ENCODE measurements around the gene THRA.

THRA gene, protein sequence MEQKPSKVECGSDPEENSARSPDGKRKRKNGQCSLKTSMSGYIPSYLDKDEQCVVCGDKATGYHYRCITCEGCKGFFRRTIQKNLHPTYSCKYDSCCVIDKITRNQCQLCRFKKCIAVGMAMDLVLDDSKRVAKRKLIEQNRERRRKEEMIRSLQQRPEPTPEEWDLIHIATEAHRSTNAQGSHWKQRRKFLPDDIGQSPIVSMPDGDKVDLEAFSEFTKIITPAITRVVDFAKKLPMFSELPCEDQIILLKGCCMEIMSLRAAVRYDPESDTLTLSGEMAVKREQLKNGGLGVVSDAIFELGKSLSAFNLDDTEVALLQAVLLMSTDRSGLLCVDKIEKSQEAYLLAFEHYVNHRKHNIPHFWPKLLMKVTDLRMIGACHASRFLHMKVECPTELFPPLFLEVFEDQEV

DNA sequence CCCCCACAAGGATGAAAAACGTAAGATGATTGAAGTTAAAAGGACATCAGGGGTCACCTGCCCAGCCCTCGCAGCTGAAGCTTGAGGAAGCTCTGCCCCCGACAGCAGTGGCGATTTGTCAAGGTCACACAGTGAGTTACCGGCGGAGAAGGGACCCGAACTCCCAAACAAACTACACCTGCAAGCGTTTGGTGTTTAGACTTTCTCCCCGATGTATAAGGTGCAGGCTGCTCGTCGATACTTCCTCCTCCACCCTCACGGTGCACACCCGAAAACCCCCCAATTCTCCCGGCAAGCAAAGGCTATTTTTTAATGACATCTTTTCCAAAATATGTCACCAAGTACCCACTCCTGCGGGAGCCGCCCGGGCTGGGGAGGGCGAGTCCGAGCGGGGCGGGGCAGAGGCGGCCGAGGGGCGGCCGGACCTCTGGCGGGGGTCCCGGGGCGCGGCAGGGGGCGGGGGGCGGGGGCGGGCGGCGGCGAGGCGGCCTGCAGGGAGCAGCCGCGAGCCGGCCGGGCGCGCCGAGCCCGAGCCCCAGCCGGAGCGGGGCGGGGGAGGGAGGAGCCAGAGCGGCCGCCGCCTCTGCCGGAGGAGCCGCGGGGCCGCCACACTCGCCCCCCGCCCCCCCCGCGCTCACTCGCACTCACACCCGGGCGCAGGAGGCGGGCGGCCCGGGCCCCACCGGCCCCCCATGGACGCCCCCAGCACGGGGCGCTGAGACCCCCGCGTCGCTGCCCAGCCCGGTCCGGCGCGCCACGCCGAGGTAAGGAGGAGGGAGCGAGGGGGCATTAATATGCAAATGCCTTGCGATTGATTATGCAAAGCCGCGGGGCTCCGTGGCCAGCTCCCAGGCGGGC is at the start of gene THRA:
Gene THRA (plus strand): TSS at position 637 of the 858 bp plus-strand sequence. CDS start 11,524 bp downstream, outside the sequence.
- peak in 47 of 56 donors; percentile 26 to 85 (median 59) for DNase-seq

DNA sequence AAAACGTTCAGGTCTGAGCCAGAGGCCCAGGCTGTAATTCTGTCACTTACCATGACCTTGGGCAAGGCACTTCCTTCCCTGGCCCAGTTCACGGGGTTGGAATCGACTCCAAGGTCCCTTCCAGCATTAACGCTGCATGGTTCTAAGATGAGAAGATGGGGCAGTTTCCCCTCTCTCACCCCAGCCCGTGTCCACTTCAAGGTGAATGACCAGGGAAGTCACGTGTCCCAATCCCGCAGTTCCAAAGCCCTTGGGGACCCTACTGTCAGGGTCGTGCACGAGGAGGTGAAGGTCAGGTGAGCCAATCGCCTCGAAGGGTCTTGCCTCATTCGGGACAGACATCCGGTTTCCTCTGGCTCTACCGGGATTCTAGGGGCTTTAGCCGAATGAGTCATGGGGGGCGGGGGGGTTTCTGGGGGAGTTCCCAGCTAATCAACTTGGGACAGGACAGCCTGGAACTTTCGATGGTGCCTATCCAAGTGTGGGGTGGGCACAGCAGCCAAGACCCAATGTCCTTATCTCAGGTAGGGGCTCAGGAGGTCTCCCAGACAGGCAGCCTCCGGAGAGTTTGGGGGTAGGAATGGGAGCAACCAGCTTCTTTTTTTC is 48.3 kb upstream of the THRA start:
- DNase-seq: no peak

DNA sequence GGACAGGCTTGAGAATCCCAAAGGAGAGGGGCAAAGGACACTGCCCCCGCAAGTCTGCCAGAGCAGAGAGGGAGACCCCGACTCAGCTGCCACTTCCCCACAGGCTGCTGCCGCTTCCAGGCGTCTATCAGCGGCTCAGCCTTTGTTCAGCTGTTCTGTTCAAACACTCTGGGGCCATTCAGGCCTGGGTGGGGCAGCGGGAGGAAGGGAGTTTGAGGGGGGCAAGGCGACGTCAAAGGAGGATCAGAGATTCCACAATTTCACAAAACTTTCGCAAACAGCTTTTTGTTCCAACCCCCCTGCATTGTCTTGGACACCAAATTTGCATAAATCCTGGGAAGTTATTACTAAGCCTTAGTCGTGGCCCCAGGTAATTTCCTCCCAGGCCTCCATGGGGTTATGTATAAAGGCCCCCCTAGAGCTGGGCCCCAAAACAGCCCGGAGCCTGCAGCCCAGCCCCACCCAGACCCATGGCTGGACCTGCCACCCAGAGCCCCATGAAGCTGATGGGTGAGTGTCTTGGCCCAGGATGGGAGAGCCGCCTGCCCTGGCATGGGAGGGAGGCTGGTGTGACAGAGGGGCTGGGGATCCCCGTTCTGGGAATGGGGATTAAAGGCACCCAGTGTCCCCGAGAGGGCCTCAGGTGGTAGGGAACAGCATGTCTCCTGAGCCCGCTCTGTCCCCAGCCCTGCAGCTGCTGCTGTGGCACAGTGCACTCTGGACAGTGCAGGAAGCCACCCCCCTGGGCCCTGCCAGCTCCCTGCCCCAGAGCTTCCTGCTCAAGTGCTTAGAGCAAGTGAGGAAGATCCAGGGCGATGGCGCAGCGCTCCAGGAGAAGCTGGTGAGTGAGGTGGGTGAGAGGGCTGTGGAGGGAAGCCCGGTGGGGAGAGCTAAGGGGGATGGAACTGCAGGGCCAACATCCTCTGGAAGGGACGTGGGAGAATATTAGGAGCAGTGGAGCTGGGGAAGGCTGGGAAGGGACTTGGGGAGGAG is 47.5 kb upstream of the THRA start, which contains the start of gene CSF3:
Gene CSF3 (plus strand): TSS at position 436 of the 993 bp plus-strand sequence. CDS start 35 bp downstream, at position 471.
- DNase-seq: no peak

DNA sequence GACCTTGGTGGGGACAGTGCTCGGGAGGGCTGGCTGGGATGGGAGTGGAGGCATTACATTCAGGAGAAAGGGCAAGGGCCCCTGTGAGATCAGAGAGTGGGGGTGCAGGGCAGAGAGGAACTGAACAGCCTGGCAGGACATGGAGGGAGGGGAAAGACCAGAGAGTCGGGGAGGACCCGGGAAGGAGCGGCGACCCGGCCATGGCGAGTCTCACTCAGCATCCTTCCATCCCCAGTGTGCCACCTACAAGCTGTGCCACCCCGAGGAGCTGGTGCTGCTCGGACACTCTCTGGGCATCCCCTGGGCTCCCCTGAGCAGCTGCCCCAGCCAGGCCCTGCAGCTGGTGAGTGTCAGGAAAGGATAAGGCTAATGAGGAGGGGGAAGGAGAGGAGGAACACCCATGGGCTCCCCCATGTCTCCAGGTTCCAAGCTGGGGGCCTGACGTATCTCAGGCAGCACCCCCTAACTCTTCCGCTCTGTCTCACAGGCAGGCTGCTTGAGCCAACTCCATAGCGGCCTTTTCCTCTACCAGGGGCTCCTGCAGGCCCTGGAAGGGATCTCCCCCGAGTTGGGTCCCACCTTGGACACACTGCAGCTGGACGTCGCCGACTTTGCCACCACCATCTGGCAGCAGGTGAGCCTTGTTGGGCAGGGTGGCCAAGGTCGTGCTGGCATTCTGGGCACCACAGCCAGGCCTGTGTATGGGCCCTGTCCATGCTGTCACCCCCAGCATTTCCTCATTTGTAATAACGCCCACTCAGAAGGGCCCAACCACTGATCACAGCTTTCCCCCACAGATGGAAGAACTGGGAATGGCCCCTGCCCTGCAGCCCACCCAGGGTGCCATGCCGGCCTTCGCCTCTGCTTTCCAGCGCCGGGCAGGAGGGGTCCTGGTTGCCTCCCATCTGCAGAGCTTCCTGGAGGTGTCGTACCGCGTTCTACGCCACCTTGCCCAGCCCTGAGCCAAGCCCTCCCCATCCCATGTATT is 46.5 kb upstream of the THRA start:
- no peak for DNase-seq

DNA sequence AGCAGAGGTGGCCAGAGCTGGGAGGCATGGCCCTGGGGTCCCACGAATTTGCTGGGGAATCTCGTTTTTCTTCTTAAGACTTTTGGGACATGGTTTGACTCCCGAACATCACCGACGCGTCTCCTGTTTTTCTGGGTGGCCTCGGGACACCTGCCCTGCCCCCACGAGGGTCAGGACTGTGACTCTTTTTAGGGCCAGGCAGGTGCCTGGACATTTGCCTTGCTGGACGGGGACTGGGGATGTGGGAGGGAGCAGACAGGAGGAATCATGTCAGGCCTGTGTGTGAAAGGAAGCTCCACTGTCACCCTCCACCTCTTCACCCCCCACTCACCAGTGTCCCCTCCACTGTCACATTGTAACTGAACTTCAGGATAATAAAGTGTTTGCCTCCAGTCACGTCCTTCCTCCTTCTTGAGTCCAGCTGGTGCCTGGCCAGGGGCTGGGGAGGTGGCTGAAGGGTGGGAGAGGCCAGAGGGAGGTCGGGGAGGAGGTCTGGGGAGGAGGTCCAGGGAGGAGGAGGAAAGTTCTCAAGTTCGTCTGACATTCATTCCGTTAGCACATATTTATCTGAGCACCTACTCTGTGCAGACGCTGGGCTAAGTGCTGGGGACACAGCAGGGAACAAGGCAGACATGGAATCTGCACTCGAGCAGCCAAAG is 45.2 kb upstream of the THRA start:
- no peak for DNase-seq

DNA sequence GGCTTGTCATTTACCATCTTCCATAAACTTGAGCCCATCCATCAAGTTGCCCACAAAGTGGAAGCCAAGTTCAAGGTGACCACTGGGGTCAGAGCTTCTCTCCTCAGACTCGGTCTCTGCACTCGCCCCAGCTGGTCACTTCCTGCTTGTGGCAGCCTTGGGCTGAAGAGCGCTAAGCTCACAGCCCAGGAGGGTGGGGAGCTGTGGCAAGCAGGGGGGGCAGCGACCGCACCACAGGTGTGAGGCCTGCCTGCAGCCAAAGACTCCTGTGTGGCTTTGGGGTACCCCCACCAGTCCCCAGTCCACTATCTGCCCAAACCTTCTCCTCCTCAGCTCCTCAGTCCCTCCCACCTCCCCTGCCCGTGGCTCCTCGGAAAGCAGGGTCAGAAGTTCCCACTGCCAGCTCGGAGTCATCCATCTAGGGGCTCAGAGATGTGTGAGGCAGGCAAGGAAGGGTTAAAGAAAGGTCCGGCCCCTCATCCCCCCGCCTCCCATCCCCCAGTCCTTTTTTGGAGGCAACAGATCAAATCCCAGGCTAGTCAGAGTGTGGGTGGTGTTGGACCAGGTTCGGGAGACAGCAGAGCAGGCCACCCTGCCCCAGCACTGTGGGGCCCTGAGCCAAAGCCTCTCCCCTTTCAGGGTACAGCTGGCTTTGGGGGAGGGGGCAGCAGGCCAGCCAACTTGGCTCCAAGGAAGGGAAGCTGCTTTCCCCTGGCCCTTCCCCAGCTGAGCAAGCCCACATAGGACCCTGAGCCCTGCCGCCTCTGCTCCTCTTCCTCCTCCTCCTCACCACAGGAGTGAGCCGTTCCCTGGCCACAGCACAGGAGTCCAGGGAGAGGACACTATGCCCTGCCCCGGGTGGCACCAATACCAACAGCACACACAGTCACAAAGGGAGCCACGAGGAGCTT is 44.3 kb upstream of the THRA start:
- peak in 1 of 56 donors; percentile 16 for DNase-seq

DNA sequence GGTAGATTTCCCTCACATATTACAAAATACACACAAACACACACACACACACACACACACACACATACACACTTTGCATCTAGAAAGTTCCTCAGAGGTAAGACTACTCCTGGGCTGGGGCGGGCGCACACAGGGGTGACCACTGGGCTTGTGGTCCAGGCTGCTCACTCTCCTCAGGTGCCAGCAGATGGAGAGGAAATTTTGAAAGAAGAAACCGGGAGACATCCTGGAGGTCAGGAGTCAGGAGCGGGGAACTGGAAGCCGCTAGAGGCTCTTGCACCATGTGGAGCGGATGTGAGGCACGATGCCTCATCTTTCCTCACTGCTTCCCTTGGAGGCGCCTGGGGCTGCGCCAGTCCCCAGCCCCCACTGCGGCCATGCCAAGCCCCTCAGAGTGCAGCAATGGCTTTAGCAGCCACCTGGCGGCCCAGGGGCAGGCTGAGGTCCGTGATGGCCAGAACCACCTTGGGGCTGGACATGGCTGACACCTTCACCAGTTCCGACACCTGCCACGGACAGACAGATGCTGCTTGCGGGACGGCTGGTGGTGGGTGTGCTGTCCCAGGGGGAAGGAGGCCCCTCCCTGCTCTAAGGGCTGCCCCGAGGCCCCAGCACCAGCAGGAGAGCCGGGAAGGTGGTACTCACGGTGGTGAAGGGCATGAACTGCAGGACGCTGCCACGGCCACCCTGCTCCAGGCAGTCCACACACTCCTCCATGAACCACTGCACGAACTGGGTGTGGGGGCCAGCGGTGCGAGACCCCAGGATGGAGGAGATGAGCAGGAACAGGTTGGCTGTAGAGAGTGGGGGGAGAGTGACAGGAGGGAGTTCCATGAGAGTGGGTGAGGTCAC is 43.4 kb upstream of the THRA start:
- no peak for DNase-seq

DNA sequence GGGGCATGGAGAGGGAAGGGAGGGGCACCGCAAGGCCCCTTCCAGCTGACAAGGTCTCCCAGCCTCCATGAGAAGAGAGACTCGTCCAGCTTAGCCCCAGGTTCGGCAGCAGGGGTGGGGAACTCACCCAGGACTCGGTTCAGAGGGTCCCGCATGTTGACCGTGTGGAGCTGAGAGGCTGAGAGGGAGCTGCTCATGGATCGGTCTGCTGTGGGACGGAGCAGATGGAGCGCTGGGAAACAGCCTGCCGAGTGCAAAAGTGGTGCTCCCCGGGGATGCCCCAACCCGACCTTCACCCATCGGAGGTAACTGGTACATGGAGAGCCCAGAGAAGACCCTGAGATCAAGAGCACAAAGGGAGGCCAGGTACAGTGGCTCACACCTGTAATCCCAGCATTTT is 42.6 kb upstream of the THRA start:
- no peak for DNase-seq

DNA sequence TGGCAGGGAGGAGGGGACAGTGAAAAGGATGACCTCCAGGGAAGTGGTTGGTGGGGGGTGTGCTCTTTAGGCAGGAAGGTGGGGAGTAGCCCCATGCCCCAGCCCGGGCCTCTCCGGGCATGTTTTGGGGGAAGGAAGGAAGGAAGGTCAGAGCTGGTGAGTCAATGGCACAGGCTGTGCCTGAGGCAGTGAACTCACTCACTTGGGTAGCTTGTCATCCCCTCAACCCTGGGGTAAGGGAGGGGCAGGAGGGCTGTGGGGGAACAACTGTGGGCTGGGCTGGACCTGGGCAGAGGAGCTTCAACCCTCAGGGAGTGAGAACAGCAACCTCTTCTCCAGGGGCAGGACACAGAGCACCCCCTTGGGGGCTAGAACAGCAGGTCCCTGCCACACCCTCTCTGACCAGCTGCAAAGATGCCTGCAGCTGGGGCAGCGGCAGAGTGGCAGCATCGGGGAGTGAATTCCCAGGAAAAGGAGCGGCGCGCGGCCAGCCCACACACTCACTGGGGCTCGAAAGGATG is 41.3 kb upstream of the THRA start:
- no peak for DNase-seq

DNA sequence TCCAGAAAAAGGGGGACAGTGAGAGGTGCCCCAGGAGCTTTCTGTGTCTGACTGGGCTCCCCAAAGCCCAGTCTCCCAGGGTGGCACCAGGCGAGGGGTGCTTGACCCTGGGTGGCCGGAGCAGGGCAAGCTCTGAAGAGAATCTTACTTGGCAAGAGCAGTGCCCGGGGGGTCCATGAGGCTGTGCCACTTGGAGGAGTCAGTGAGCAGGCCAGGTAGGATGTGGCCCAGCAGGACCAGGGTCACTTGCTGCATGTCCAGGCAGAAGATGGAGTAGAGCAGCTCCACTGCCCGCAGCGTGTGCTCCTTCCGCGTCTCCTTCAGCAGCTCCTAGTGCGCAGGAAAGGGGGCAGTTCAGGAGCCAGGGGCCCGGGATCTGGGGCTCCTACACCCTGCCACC is 40.3 kb upstream of the THRA start:
- no peak for DNase-seq

DNA sequence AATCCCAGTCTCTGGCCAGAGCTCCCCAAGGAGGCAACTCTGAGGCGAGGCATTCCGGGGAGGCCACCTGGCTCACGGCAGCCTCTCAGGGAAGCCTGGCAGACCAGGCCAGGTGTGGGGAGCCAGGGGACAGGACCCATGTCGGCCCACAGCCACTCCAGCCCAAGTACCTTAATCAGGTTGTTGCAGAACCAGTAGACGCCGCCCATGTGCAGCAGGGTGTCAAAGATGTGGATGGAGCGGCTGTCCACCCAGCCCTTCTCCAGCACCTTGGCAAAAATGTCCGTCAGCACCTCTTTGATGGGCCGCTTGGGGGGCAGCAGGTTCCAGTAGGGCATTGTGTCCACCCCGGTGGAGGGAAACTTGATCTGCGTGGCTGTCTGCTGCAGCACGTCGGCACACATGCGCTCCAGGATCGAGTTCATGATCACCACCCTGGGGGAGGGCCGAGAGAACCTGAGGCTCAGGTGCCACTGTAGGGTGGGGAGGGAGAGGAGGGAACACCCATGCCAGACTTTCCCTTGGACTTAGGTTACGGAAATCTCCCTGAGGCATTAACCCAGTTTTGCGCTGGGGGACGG is 39.7 kb upstream of the THRA start:
- DNase-seq: no peak

DNA sequence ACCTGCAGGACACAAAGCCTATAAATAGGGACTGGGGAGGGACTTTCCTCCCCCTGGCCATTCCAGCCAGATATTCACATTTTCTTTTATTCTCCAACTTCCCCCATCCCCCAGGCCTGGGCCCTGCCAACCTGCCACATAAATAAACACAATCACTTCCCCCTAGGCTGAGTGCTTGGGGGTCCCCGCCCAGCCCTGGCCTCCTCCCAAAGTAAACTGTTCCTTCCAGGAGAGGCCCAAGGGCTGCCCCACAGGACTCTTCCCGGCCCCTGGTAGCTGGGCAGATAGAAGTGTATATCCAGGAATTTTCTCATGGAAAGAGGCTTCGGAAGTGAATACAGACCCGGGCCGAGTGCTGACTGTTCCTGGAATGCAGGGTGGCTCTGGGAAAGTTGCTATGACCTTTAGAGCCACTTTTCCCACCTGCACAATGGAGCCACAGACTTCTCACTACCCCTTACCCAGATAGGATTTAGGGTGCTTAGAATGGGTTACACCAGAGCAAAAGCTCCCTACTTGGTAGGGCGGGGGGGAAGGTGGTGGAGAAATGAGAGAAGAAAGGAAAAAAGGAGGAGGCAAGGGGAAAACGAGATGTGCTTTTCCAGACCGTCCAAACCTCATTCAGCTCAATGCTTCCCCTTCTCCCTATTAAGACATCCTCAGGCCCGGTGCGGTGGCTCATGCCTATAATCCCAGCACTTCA is 39.0 kb upstream of the THRA start:
- no peak for DNase-seq

DNA sequence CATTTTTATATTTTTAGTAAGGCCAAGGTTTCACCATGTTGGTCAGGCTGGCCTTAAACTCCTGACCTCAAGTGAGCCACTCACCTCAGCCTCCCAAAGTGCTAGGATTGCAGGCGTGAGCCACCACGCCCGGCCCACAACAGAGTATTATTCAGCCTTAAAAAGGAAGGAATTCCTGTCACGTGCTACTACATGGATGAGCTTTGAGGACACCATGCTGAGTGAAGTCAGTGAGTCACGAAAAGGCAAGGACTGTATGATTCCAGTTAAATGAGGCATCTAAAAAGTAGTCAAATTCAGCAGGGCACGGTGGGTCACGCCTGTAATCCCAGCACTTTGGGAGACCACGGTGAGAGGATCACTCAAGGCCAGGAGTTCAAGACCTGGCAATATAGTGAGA is 37.9 kb upstream of the THRA start:
- no peak for DNase-seq

DNA sequence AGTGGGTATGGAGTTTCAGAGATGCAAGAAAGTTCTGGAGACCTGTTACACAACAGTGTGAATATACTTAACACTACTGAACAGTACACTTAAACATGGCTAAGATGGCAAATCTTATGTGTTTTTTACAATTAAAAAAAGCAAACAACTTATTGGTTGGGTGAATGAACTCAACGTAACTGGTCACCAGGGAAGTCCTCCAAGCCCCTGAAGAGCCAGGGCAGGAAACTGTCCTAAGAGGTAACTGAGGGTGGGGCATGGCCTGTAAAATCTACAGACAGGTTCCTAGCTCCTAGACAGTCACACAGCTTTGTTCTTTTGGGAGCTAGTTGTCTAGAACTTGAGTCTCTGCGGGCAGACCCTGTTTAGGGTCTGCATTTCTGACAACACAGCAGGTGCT is 37.2 kb upstream of the THRA start:
- DNase-seq: no peak

Measured in nucleus accumbens (tissue), 56 donors.